ENCODE data around the gene IL11RA. TPM values are rescaled to one million over a fixed set of nuclear protein-coding genes. Genes with fewer than 3 reads are reported as not detected.

Gene IL11RA
- total and polyA plus RNA-seq, 9 of the 15 experiments (the other 6 are each of a cell fraction or from before 2014, with no cell fraction given): 0.11 to 5.8 (median 2.8) TPM

DNA sequence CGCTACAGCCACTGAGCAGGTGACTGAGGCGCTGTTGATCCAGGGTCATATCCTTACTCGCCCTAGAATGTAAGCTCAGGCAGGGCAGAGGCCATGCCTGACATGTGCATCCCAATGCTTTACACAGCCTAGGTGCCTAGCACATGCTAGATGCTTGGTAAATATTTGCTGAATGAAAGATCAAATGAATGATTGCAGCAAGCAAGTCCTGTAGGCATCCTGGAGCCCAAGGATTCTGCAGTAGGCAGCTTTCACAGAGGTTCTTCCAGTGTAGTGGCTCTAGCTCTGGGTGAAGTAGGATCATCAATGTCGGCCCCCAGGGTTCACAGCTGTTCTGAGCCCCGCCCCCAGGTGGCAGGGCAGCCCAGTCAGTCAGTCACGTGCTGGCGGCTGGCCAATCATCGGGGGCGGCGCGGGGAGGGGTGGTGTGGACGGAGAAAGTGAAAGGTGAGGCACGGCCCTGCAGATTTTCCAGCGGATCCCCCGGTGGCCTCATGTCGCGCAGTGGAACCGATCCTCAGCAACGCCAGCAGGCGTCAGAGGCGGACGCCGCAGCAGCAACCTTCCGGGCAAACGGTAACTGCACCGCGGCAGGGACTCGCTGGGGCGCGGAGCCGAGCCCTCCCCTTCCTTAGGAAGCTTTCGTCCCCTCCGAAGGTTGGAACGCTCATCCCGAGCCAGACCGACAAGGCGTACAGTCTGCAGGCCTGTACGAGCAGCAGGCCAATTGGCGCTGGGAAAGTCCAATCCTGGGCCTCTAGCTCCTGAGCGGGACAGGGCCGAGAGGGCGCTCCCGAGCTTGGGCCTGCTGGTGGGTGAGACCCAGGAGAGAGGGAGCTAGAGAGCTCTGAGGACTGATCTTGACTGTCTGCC, 5.5 kb upstream of the IL11RA start, which contains the start of gene GALT (continued):
- TF ChIP-seq TFE3 (CRISPR knock-in tag; IDR thresholded peaks at IDR 0.05) (peak; percentile 93), SMAD1 (IDR thresholded peaks at IDR 0.05; ENCODE audit: low read depth, low read length, partially characterized antibody) (no peak), HDAC6 (IDR thresholded peaks at IDR 0.05; ENCODE audit: low read depth, low read length) (no peak), DPF2 (IDR thresholded peaks at IDR 0.05) (no peak), SOX6 (IDR thresholded peaks at IDR 0.05) (no peak), JUNB (CRISPR knock-in tag; conservative IDR thresholded peaks at IDR 0.05) (no peak), TRIM24 (IDR thresholded peaks at IDR 0.05) (no peak), SRSF9 (IDR thresholded peaks at IDR 0.05; ENCODE audit: borderline replicate concordance, low read depth, low read length) (no peak), TRIM28 (IDR thresholded peaks at IDR 0.05) (no peak), SFPQ (IDR thresholded peaks at IDR 0.05; ENCODE audit: low read depth, low read length) (no peak), PBX2 (CRISPR knock-in tag; IDR thresholded peaks at IDR 0.05; ENCODE audit: low read depth) (no peak), PBX2 (tag; conservative IDR thresholded peaks at IDR 0.05; ENCODE audit: low read depth) (no peak), TCFL5 (CRISPR knock-in tag; conservative IDR thresholded peaks at IDR 0.05) (no peak), POLR2G (IDR thresholded peaks at IDR 0.05; ENCODE audit: low read depth, low read length) (peak; percentile 81), SPI1 (IDR thresholded peaks at IDR 0.05; ENCODE audit: borderline replicate concordance, low read depth, low read length) (no peak)
- TF ChIP-seq, protein P1, sequence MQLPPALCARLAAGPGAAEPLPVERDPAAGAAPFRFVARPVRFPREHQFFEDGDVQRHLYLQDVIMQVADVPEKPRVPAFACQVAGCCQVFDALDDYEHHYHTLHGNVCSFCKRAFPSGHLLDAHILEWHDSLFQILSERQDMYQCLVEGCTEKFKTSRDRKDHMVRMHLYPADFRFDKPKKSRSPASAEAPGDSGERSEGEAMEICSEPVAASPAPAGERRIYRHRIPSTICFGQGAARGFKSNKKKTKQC (CRISPR knock-in tag; IDR thresholded peaks at IDR 0.05): peak; percentile 61; the same call in 1 of the 2 replicates
- TF ChIP-seq, protein P2, sequence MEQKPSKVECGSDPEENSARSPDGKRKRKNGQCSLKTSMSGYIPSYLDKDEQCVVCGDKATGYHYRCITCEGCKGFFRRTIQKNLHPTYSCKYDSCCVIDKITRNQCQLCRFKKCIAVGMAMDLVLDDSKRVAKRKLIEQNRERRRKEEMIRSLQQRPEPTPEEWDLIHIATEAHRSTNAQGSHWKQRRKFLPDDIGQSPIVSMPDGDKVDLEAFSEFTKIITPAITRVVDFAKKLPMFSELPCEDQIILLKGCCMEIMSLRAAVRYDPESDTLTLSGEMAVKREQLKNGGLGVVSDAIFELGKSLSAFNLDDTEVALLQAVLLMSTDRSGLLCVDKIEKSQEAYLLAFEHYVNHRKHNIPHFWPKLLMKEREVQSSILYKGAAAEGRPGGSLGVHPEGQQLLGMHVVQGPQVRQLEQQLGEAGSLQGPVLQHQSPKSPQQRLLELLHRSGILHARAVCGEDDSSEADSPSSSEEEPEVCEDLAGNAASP (IDR thresholded peaks at IDR 0.05): no peak
- TF ChIP-seq, protein P3, sequence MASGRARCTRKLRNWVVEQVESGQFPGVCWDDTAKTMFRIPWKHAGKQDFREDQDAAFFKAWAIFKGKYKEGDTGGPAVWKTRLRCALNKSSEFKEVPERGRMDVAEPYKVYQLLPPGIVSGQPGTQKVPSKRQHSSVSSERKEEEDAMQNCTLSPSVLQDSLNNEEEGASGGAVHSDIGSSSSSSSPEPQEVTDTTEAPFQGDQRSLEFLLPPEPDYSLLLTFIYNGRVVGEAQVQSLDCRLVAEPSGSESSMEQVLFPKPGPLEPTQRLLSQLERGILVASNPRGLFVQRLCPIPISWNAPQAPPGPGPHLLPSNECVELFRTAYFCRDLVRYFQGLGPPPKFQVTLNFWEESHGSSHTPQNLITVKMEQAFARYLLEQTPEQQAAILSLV (tag; IDR thresholded peaks at IDR 0.05): no peak
